H9 (cell line): ENCODE data around the gene RAB30. TPM values are rescaled to one million over a fixed set of nuclear protein-coding genes. Genes with fewer than 3 reads are reported as not detected.

Experiments used
- DNase-seq: peaks from one replicate; pipeline ENCODE4 v3.0.0-alpha.2; 2017
- H2AFZ ChIP-seq: one replicate; pipeline ENCODE4 v1.6.1; 2013; ENCODE audit warnings: mild to moderate bottlenecking, low read length, control low read depth, moderate library complexity
- H2AK5ac ChIP-seq: 2 replicates; pipeline ENCODE4 v1.6.1; 2013; ENCODE audit warnings: low read length, control low read depth, mixed read lengths; ENCODE audit not compliant: insufficient read length
- H2BK120ac ChIP-seq: one replicate; pipeline ENCODE4 v1.6.1; 2013; ENCODE audit warnings: low read depth, mild to moderate bottlenecking, low read length, control low read depth, inconsistent platforms; ENCODE audit not compliant: poor library complexity, severe bottlenecking
- H2BK12ac ChIP-seq: 2 replicates; pipeline ENCODE4 v1.6.1; 2013; ENCODE audit warnings: low read length, control low read depth, mixed read lengths, low read depth; ENCODE audit not compliant: insufficient read length
- H2BK15ac ChIP-seq: 2 replicates; pipeline ENCODE4 v1.6.1; 2013; ENCODE audit warnings: low read depth, low read length, control low read depth
- H2BK20ac ChIP-seq: one replicate; pipeline ENCODE4 v1.6.1; 2013; ENCODE audit warnings: low read depth, mild to moderate bottlenecking, low read length, control low read depth, inconsistent platforms; ENCODE audit not compliant: poor library complexity, severe bottlenecking
- H2BK5ac ChIP-seq: 2 replicates; pipeline ENCODE4 v1.6.1; 2013; ENCODE audit warnings: low read length, control low read depth, mixed read lengths; ENCODE audit not compliant: insufficient read length
- H3K14ac ChIP-seq: 2 replicates; pipeline ENCODE4 v1.6.1; 2013; ENCODE audit warnings: low read length, control low read depth; ENCODE audit not compliant: insufficient read depth
- H3K18ac ChIP-seq: 2 replicates; pipeline ENCODE4 v1.6.1; 2013; ENCODE audit warnings: low read depth, mild to moderate bottlenecking, mixed read lengths, low read length, control low read depth; ENCODE audit not compliant: insufficient read length
- H3K23ac ChIP-seq: 2 replicates; pipeline ENCODE4 v1.6.1; 2013; ENCODE audit warnings: low read length, control low read depth, mixed read lengths, low read depth; ENCODE audit not compliant: insufficient read length
- H3K23me2 ChIP-seq: 2 replicates; pipeline ENCODE4 v1.6.1; 2013; ENCODE audit warnings: low read depth, mild to moderate bottlenecking, mixed read lengths, low read length, control low read depth; ENCODE audit not compliant: insufficient read length, poor library complexity, severe bottlenecking
- H3K27ac ChIP-seq: 2 replicates; pipeline ENCODE4 v1.5.1; 2013; ENCODE audit warnings: low read length, control low read depth, mixed read lengths, low read depth; ENCODE audit not compliant: insufficient read length
- H3K27me3 ChIP-seq: 2 replicates; pipeline ENCODE4 v1.6.1; 2013; ENCODE audit warnings: low read length, control low read depth, inconsistent platforms; ENCODE audit not compliant: insufficient read depth
- H3K4ac ChIP-seq: 2 replicates; pipeline ENCODE4 v1.6.1; 2013; ENCODE audit warnings: low read depth, mild to moderate bottlenecking, control low read depth, inconsistent platforms, low read length, moderate library complexity
- H3K4me1 ChIP-seq: 2 replicates; pipeline ENCODE4 v1.6.1; 2013; ENCODE audit warnings: low read length, control low read depth, inconsistent platforms; ENCODE audit not compliant: insufficient read depth
- H3K4me2 ChIP-seq: 2 replicates; pipeline ENCODE4 v1.6.1; 2013; ENCODE audit warnings: low read length, control low read depth, mixed read lengths; ENCODE audit not compliant: insufficient read length, insufficient read depth
- H3K56ac ChIP-seq: 2 replicates; pipeline ENCODE4 v1.6.1; 2013; ENCODE audit warnings: low read depth, mild to moderate bottlenecking, mixed read lengths, low read length, control low read depth; ENCODE audit not compliant: insufficient read length
- H3K79me1 ChIP-seq: 2 replicates; pipeline ENCODE4 v1.6.1; 2013; ENCODE audit warnings: low read depth, mild to moderate bottlenecking, moderate library complexity, low read length, control low read depth, inconsistent platforms; ENCODE audit not compliant: insufficient read depth, poor library complexity, severe bottlenecking
- H3K79me2 ChIP-seq: 2 replicates; pipeline ENCODE4 v1.6.1; 2013; ENCODE audit warnings: low read length, control low read depth, inconsistent platforms; ENCODE audit not compliant: insufficient read depth
- H3K9ac ChIP-seq: 2 replicates; pipeline ENCODE4 v1.6.1; 2013; ENCODE audit warnings: low read length, control low read depth, mixed read lengths; ENCODE audit not compliant: insufficient read length; ENCODE audit errors: extremely low read depth
- H3K9me3 ChIP-seq: one replicate; pipeline ENCODE4 v1.6.1; 2013; ENCODE audit warnings: low read depth, low read length, inconsistent platforms; ENCODE audit not compliant: control insufficient read depth
- H3T11ph ChIP-seq: one replicate; pipeline ENCODE4 v1.6.1; 2013; ENCODE audit warnings: mild to moderate bottlenecking, low read length, control low read depth, inconsistent platforms
- H4K20me1 ChIP-seq: one replicate; pipeline ENCODE4 v1.6.1; 2013; ENCODE audit not compliant: control insufficient read depth, insufficient read length, insufficient read depth
- H4K5ac ChIP-seq: 2 replicates; pipeline ENCODE4 v1.6.1; 2013; ENCODE audit warnings: low read depth, mild to moderate bottlenecking, mixed read lengths, low read length, control low read depth; ENCODE audit not compliant: insufficient read length
- H4K8ac ChIP-seq: replicated peaks from 2 replicates; pipeline ENCODE4 v1.6.1; 2013; ENCODE audit warnings: low read length, control low read depth, mixed read lengths, low read depth; ENCODE audit not compliant: insufficient read length
- H4K91ac ChIP-seq: 2 replicates; pipeline ENCODE4 v1.6.1; 2013; ENCODE audit warnings: low read depth, mild to moderate bottlenecking, moderate library complexity, mixed read lengths, low read length, control low read depth; ENCODE audit not compliant: insufficient read length
- H3K27ac Mint-ChIP-seq, 3 experiments: 2 replicates in 2 of 3; 3 replicates in 1 of 3; pipeline ENCODE4 v1.8.0; 2020 to 2021; ENCODE audit warnings: mixed read lengths in 3 of 3, mild to moderate bottlenecking in 1 of 3, moderate library complexity in 1 of 3
- H3K27me3 Mint-ChIP-seq: 2 replicates; pipeline ENCODE4 v1.8.0; 2021; ENCODE audit warnings: low read depth, mild to moderate bottlenecking, moderate library complexity, mixed read lengths
- H3K36me3 Mint-ChIP-seq, 3 experiments: 2 replicates in 2 of 3; 3 replicates in 1 of 3; pipeline ENCODE4 v1.8.0; 2020 to 2021; ENCODE audit warnings: low read depth in 3 of 3, mixed read lengths in 3 of 3; ENCODE audit not compliant: insufficient read depth in 1 of 3
- H3K4me1 Mint-ChIP-seq, 2 experiments: 2 replicates each; pipeline ENCODE4 v1.8.0; 2020; ENCODE audit warnings: mixed read lengths in 2 of 2
- H3K4me3 Mint-ChIP-seq, 2 experiments: 2 replicates in 1 of 2; 3 replicates in 1 of 2; pipeline ENCODE4 v1.8.0; 2020 to 2021; ENCODE audit warnings: mild to moderate bottlenecking in 2 of 2, mixed read lengths in 2 of 2, moderate library complexity in 1 of 2
- H3K9me3 Mint-ChIP-seq, 2 experiments: 2 replicates in 1 of 2; 3 replicates in 1 of 2; pipeline ENCODE4 v1.8.0; 2020; ENCODE audit warnings: mild to moderate bottlenecking in 2 of 2, mixed read lengths in 2 of 2, moderate library complexity in 1 of 2
- WGBS: extraction: QIAGEN DNeasy Blood & Tissue Kit; methylation state at CpG from one replicate; pipeline ENCODE4 v1.1.7; 2013; ENCODE audit warnings: missing lambda C conversion rate, low lambda C conversion rate, mixed read lengths; ENCODE audit not compliant: insufficient read length; ENCODE audit errors: extremely low coverage; 5-methylcytosine and 5-hydroxymethylcytosine counted together
- total RNA-seq: library from RNA; stranded (reverse); gene quantifications from 2 replicates; pipeline ENCODE4 v1.2.1, GENCODE V29; 2021
- TF ChIP-seq, protein P1 (sequence below): fragments of 200-600 bp; sonication (generic); conservative IDR thresholded peaks from 3 replicates; pipeline ENCODE4 v1.8.0; 2021; ENCODE audit warnings: antibody characterized with exemption, mild to moderate bottlenecking

RAB30 gene
- total RNA-seq, 1 experiment from 2014 or later = 4.8 TPM

DNA sequence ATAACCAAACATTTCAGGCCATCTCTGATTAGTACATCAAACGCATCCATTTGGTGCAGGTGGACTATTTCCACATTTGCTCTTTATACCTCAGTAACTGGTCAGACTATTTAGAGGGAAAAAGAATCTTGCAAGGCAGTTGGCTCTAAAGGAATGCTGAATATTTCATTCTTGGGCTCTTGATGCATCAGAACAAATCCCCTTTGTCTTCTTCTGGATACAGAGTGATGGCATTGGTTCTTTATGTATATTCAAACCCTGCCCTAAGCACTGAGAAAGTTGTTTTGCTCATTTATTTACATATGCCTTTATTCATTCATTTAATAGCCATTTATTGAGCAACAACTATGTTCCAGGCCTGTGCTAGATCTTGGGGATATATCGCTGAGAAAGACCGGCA, 31.1 kb upstream of the RAB30 start:
- Histone ChIP-seq H2BK120ac (no peak overlapping the region), H2BK20ac (no peak overlapping the region), H3K23me2 (no peaks in the 10 kb centered on the region), H3K4ac (no peak overlapping the region), H4K5ac (no peak overlapping the region), H3K4me2 (no peak overlapping the region), H3K56ac (no peak overlapping the region), H3K14ac (no peak overlapping the region), H3K18ac (no peak overlapping the region), H3T11ph (no peak overlapping the region), H3K79me2 (no peaks in the 10 kb centered on the region), H3K9me3 (no peaks in the 10 kb centered on the region), H2AK5ac (no peak overlapping the region), H2AFZ (no peak overlapping the region), H3K4me1 (no peaks in the 10 kb centered on the region; the same call in 1 of the 2 replicates), H3K9ac (no peak overlapping the region), H3K27me3 (no peaks in the 10 kb centered on the region), H4K8ac (no peak overlapping the region), H3K79me1 (no peaks in the 10 kb centered on the region), H2BK15ac (no peak overlapping the region), H2BK12ac (no peak overlapping the region), H3K27ac (no peak overlapping the region), H2BK5ac (no peak overlapping the region), H3K23ac (no peak overlapping the region), H4K20me1 (no peaks in the 10 kb centered on the region), H4K91ac (no peak overlapping the region)
- TF ChIP-seq, protein P1, sequence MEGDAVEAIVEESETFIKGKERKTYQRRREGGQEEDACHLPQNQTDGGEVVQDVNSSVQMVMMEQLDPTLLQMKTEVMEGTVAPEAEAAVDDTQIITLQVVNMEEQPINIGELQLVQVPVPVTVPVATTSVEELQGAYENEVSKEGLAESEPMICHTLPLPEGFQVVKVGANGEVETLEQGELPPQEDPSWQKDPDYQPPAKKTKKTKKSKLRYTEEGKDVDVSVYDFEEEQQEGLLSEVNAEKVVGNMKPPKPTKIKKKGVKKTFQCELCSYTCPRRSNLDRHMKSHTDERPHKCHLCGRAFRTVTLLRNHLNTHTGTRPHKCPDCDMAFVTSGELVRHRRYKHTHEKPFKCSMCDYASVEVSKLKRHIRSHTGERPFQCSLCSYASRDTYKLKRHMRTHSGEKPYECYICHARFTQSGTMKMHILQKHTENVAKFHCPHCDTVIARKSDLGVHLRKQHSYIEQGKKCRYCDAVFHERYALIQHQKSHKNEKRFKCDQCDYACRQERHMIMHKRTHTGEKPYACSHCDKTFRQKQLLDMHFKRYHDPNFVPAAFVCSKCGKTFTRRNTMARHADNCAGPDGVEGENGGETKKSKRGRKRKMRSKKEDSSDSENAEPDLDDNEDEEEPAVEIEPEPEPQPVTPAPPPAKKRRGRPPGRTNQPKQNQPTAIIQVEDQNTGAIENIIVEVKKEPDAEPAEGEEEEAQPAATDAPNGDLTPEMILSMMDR = no peak
- DNase-seq = no peak
- Mint-ChIP-seq H3K4me3 (no peak overlapping the region), H3K36me3 (no peaks in the 10 kb centered on the region), H3K4me1 (peaks cover 3 to 11% of the 10 kb centered on the region in 2 experiments; a peak in 3 of 4 replicates), H3K27ac (no peak overlapping the region; a peak in 1 of 7 replicates), H3K27me3 (no peaks in the 10 kb centered on the region), H3K9me3 (no peaks in the 10 kb centered on the region)
- no CpG with 5 or more reads among the region's 3 CpGs for WGBS
